ENCODE data around the gene ZNF837.

The ZNF837 gene

DNA sequence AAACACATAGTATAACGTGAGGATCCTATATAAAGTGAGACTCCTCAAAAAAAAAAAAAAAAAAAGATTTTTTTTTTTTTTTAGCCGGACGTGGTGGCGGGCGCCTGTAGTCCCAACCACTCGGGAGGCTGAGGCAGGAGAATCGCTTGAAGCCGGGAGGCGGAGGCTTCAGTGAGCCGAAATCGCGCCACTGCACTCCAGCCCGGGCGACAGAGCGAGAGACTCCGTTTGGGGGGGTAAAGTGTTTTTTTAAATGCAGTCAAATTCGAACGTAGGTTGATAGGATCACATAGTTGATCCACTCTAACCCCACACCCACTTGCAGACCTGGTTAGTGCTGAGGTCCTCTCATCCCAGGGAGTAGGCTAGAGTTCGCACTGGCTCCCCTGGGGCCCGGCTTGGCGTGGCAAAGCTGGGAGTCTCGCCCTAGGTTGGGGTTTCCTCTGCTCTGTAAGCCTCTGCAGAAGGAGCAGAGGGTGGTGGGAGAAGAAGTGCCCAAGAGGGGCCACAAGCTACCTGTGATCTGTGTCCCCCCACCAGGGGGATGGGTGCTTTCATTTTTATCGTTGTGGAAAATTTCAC is 21.1 kb upstream of the ZNF837 start:
- TF ChIP-seq OSR1 (CRISPR knock-in tag; IDR thresholded peaks at IDR 0.05), result no peak
- TF ChIP-seq TCF4 (CRISPR knock-in tag; IDR thresholded peaks at IDR 0.05; ENCODE audit: borderline replicate concordance), result no peak
- no peak for TF ChIP-seq ZNF8 (CRISPR knock-in tag; IDR thresholded peaks at IDR 0.05)
- TF ChIP-seq CREB5 (CRISPR knock-in tag; IDR thresholded peaks at IDR 0.05; ENCODE audit: low read depth), result no peak
- no peak for TF ChIP-seq ESRRG (CRISPR knock-in tag; IDR thresholded peaks at IDR 0.05)
- TF ChIP-seq ZFP30 (CRISPR knock-in tag; IDR thresholded peaks at IDR 0.05), result no peak
- TF ChIP-seq, protein P1, sequence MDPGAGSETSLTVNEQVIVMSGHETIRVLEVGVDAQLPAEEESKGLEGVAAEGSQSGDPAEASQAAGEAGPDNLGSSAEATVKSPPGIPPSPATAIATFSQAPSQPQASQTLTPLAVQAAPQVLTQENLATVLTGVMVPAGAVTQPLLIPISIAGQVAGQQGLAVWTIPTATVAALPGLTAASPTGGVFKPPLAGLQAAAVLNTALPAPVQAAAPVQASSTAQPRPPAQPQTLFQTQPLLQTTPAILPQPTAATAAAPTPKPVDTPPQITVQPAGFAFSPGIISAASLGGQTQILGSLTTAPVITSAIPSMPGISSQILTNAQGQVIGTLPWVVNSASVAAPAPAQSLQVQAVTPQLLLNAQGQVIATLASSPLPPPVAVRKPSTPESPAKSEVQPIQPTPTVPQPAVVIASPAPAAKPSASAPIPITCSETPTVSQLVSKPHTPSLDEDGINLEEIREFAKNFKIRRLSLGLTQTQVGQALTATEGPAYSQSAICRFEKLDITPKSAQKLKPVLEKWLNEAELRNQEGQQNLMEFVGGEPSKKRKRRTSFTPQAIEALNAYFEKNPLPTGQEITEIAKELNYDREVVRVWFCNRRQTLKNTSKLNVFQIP (CRISPR knock-in tag; IDR thresholded peaks at IDR 0.05; ENCODE audit: borderline replicate concordance, low read depth), result no peak
- TF ChIP-seq ARNTL (CRISPR knock-in tag; IDR thresholded peaks at IDR 0.05; ENCODE audit: borderline replicate concordance, low read depth), result no peak
- TF ChIP-seq ZFP3 (CRISPR knock-in tag; IDR thresholded peaks at IDR 0.05), result no peak
- TF ChIP-seq PPARA (CRISPR knock-in tag; IDR thresholded peaks at IDR 0.05; ENCODE audit: borderline replicate concordance), result no peak
- TF ChIP-seq RARB (CRISPR knock-in tag; IDR thresholded peaks at IDR 0.05), result no peak
- no peak for TF ChIP-seq ZNF565 (CRISPR knock-in tag; conservative IDR thresholded peaks at IDR 0.05; ENCODE audit: low read depth)
- TF ChIP-seq ZC3H10 (CRISPR knock-in tag; IDR thresholded peaks at IDR 0.05), result no peak
- TF ChIP-seq CSRNP3 (CRISPR knock-in tag; IDR thresholded peaks at IDR 0.05), result no peak
- no peak for ATAC-seq

DNA sequence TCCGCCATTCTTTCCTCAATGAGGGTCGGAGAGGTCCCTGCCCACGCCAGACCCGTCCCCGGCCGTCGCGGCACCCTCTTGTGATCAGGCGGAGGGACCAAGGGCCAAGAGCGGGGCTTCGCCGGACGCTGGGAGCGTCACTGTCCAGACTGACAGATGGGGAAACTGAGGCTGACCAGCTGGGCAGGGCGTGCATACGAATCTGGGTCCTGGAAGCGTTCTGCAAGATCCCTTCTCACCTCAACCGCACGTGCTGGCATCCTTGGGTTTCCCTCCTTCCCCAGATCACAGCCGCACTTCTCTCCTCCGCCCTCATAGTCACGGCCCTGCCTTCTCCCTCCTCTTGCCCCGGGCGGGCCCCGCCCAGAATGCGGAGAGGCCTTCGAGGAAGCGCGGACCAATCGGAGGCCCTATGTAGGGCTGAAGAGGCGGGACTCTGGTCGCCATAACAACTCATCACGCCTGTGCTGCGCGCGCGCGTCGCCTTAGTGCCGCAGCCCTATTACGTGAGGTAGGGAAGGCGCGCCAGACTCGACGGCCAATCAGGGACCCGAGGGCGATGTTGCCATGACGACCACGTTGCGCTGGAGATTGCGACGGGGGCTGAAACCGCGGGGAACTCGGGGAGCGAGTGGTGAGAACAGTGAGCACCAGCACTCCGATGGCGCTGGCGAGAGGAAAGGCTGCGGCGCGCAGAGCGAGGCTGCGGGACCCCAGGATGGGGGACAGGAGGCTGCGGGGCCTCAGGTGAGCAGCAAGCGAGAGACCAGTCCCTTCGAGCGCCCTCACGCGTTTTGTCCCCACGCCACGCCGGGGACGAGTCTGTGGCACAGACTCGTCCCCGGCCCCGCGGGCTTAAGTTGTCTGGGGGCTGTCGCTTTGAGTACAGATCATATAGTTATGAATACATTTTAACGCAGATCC is 20.3 kb upstream of the ZNF837 start:
- ATAC-seq, result peak; percentile 96
- no peak for TF ChIP-seq ZC3H10 (CRISPR knock-in tag; IDR thresholded peaks at IDR 0.05)

- TF ChIP-seq ZNF70 (CRISPR knock-in tag; IDR thresholded peaks at IDR 0.05) (no peak), OSR1 (CRISPR knock-in tag; IDR thresholded peaks at IDR 0.05) (no peak), SNAI2 (CRISPR knock-in tag; IDR thresholded peaks at IDR 0.05) (no peak), ZFP30 (CRISPR knock-in tag; IDR thresholded peaks at IDR 0.05) (no peak), PPARA (CRISPR knock-in tag; IDR thresholded peaks at IDR 0.05; ENCODE audit: borderline replicate concordance) (no peak), CREB5 (CRISPR knock-in tag; IDR thresholded peaks at IDR 0.05; ENCODE audit: low read depth) (no peak), ESRRG (CRISPR knock-in tag; IDR thresholded peaks at IDR 0.05) (no peak), ISL1 (CRISPR knock-in tag; IDR thresholded peaks at IDR 0.05) (no peak), TOX (CRISPR knock-in tag; IDR thresholded peaks at IDR 0.05; ENCODE audit: borderline replicate concordance) (no peak), RARB (CRISPR knock-in tag; IDR thresholded peaks at IDR 0.05) (no peak), ZFP3 (CRISPR knock-in tag; IDR thresholded peaks at IDR 0.05) (no peak), ZNF8 (CRISPR knock-in tag; IDR thresholded peaks at IDR 0.05) (no peak), CSDC2 (CRISPR knock-in tag; IDR thresholded peaks at IDR 0.05) (no peak), CSRNP3 (CRISPR knock-in tag; IDR thresholded peaks at IDR 0.05) (no peak)
- TF ChIP-seq, protein P1 (CRISPR knock-in tag; IDR thresholded peaks at IDR 0.05; ENCODE audit: borderline replicate concordance, low read depth), result no peak
- ATAC-seq, result peak; percentile 66
Measured at GRCh38 chr19:58400316-58400915, 19.6 kb upstream of the ZNF837 start.
